Measurements from ENCODE around the gene ZSWIM6. TPM values are rescaled to one million over a fixed set of nuclear protein-coding genes. Genes with fewer than 3 reads are reported as not detected.

Gene ZSWIM6
- total RNA-seq, 2 experiments from 2014 or later, result 6.8 to 7.1 TPM

- CTCF ChIA-PET, result interaction anchor here (0.6 kb wide), 1 partner anchor 13 kb away, joined by 3 read pairs; no protein-coding TSS in a partner anchor
- H3K4me3 Mint-ChIP-seq, result no peak overlapping the region
These were observed 134.0 kb downstream of the ZSWIM6 start for GRCh38 chr5:61466017-61466416.

GRCh38 chr5:61467766-61468482 is 135.9 kb downstream of the ZSWIM6 start:
- H3K27me3 Mint-ChIP-seq, result no peaks in the 10 kb centered on the region
- H3K27ac Mint-ChIP-seq, result no peak overlapping the region
- H3K4me3 Mint-ChIP-seq, result no peak overlapping the region
- peaks cover 5% of the 10 kb centered on the region for H3K4me1 Mint-ChIP-seq
- DNase-seq, result no peak
- H3K36me3 Mint-ChIP-seq (ENCODE audit: low read depth), result no peaks in the 10 kb centered on the region
- H3K9me3 Mint-ChIP-seq, result no peaks in the 10 kb centered on the region
- POLR2A ChIA-PET, result no interaction called here
- CTCF ChIA-PET, result no interaction called here

More at GRCh38 chr5:61466017-61466416, 134.0 kb downstream of the ZSWIM6 start:
- H3K9me3 Mint-ChIP-seq, result no peaks in the 10 kb centered on the region
- no peaks in the 10 kb centered on the region for H3K27me3 Mint-ChIP-seq
- H3K4me1 Mint-ChIP-seq, result no peaks in the 10 kb centered on the region
- no peaks in the 10 kb centered on the region for H3K36me3 Mint-ChIP-seq (ENCODE audit: low read depth)
- no peak overlapping the region for H3K27ac Mint-ChIP-seq
- POLR2A ChIA-PET, result no interaction called here
- DNase-seq, result no peak

GRCh38 chr5:61468483-61468865 is 136.4 kb downstream of the ZSWIM6 start:
- no peaks in the 10 kb centered on the region for H3K27me3 Mint-ChIP-seq
- ChIA-PET CTCF (no interaction called here), POLR2A (no interaction called here)
- H3K27ac Mint-ChIP-seq, result no peak overlapping the region
- H3K4me1 Mint-ChIP-seq, result peaks cover 5% of the 10 kb centered on the region
- no peak for DNase-seq
- no peaks in the 10 kb centered on the region for H3K36me3 Mint-ChIP-seq (ENCODE audit: low read depth)
- no peak overlapping the region for H3K4me3 Mint-ChIP-seq
- H3K9me3 Mint-ChIP-seq, result no peaks in the 10 kb centered on the region

- no peaks in the 10 kb centered on the region for H3K27me3 Mint-ChIP-seq
- no peaks in the 10 kb centered on the region for H3K9me3 Mint-ChIP-seq
- CTCF ChIA-PET, result no interaction called here
These were observed 139.3 kb downstream of the ZSWIM6 start for GRCh38 chr5:61471352-61471751.

DNA sequence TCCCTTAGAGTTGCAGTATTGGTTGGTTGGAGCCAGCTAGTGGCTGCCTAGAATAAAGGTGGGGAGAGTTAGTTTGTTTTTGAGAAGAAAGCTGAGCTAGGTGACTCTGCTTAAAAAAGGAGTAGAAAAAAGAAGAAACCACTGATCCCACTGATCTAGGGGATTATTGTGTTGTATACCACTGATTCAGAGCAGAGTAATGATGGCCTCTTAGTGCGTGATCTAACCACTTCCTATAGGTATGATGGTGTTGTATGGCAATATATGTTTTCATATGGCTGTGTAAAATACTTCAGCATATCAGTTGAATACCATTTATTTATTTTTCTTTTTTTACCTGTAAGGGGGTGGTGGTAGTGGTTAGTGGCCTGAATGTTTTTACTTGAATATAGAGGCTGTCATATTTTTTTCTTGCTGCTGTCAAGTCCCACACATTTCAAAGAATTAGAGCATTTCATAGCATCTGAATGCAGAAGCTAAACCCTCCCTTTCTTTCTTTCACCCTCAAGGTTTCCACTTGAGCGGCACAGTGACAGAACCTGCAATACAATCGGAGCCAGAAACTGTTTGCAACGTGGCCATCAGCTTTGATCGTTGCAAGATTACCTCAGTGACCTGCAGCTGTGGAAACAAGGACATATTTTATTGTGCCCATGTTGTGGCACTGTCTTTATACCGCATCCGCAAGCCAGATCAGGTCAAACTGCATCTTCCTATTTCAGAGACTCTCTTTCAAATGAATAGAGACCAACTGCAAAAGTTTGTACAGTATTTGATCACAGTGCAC is 140.3 kb downstream of the ZSWIM6 start:
- Mint-ChIP-seq H3K36me3 (ENCODE audit: low read depth) (no peaks in the 10 kb centered on the region), H3K9me3 (no peaks in the 10 kb centered on the region), H3K27me3 (no peaks in the 10 kb centered on the region), H3K27ac (no peak overlapping the region), H3K4me3 (no peak overlapping the region), H3K4me1 (peaks cover 5% of the 10 kb centered on the region)
- ChIA-PET POLR2A (no interaction called here), CTCF (no interaction called here)
- no peak for DNase-seq

More at GRCh38 chr5:61471352-61471751, 139.3 kb downstream of the ZSWIM6 start:
- Mint-ChIP-seq H3K4me1 (peaks cover 5% of the 10 kb centered on the region), H3K36me3 (ENCODE audit: low read depth) (no peaks in the 10 kb centered on the region), H3K27ac (no peak overlapping the region), H3K4me3 (no peak overlapping the region)
- no peak for DNase-seq
- POLR2A ChIA-PET, result no interaction called here

- Mint-ChIP-seq H3K4me3 (no peak overlapping the region), H3K27ac (no peak overlapping the region), H3K27me3 (no peaks in the 10 kb centered on the region), H3K36me3 (ENCODE audit: low read depth) (peaks cover 2% of the 10 kb centered on the region), H3K9me3 (no peaks in the 10 kb centered on the region), H3K4me1 (peaks cover 5% of the 10 kb centered on the region)
- CTCF ChIA-PET, result no interaction called here
- POLR2A ChIA-PET, result no interaction called here
- DNase-seq, result no peak
These were observed 142.7 kb downstream of the ZSWIM6 start for GRCh38 chr5:61474746-61475145.

DNA sequence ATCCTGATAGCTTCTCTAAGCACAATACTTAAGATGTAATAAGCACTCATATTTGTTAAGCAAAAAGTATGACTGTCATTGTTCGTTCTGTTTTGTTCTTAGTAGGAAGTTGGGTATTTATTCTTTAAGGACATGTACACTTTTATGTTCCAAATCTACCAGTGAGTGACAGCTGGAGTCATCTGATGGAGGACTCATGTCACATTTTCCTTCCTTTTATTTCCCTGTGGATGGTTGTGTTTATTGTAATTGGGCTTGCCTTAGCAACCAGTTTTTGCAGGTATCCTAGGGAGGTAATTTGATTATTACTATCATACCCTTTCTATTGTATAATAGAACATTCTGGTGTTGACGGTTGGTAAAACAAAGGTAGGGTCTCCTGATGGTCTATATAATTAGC is 145.7 kb downstream of the ZSWIM6 start:
- no peak overlapping the region for H3K27ac Mint-ChIP-seq
- H3K4me1 Mint-ChIP-seq, result no peaks in the 10 kb centered on the region
- no peak overlapping the region for H3K4me3 Mint-ChIP-seq
- ChIA-PET POLR2A (no interaction called here), CTCF (no interaction called here)
- H3K36me3 Mint-ChIP-seq (ENCODE audit: low read depth), result peaks cover 2% of the 10 kb centered on the region
- no peaks in the 10 kb centered on the region for H3K27me3 Mint-ChIP-seq
- H3K9me3 Mint-ChIP-seq, result no peaks in the 10 kb centered on the region
- no peak for DNase-seq

GRCh38 chr5:61479850-61480614 is 148.0 kb downstream of the ZSWIM6 start:
- Mint-ChIP-seq H3K27ac (no peak overlapping the region), H3K4me1 (no peaks in the 10 kb centered on the region), H3K9me3 (no peaks in the 10 kb centered on the region), H3K27me3 (no peaks in the 10 kb centered on the region), H3K36me3 (ENCODE audit: low read depth) (peaks cover 2% of the 10 kb centered on the region), H3K4me3 (no peak overlapping the region)
- DNase-seq, result no peak
- POLR2A ChIA-PET, result no interaction called here
- CTCF ChIA-PET, result no interaction called here

GRCh38 chr5:61482980-61483379 is 150.9 kb downstream of the ZSWIM6 start:
- no peak overlapping the region for H3K4me3 Mint-ChIP-seq
- ChIA-PET POLR2A (no interaction called here), CTCF (no interaction called here)
- peaks cover 2% of the 10 kb centered on the region for H3K36me3 Mint-ChIP-seq (ENCODE audit: low read depth)
- H3K9me3 Mint-ChIP-seq, result no peaks in the 10 kb centered on the region
- no peaks in the 10 kb centered on the region for H3K27me3 Mint-ChIP-seq
- H3K27ac Mint-ChIP-seq, result no peak overlapping the region
- H3K4me1 Mint-ChIP-seq, result no peaks in the 10 kb centered on the region
- no peak for DNase-seq

DNA sequence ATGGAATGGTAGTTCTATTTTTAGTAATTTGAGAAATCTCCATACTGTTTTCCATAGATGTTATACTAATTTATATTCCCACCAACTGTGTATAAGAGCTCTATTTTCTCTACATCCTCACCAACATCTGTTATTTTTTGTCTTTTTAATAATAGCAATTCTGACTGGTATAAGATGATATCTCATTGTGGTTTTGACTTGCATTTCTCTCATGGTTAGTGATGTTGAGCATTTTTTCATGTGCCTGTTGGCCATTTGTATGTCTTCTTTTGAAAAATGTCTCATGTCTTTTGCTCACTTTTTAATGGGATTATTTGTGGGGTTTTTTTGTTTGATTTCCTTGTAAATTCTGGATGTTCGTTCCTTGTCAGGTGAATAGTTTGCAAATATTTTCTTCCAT is 154.4 kb downstream of the ZSWIM6 start:
- CTCF ChIA-PET, result no interaction called here
- Mint-ChIP-seq H3K27ac (no peak overlapping the region), H3K9me3 (no peaks in the 10 kb centered on the region), H3K4me3 (no peak overlapping the region), H3K27me3 (no peaks in the 10 kb centered on the region), H3K36me3 (ENCODE audit: low read depth) (no peaks in the 10 kb centered on the region), H3K4me1 (no peaks in the 10 kb centered on the region)
- POLR2A ChIA-PET, result no interaction called here
- DNase-seq, result no peak

DNA sequence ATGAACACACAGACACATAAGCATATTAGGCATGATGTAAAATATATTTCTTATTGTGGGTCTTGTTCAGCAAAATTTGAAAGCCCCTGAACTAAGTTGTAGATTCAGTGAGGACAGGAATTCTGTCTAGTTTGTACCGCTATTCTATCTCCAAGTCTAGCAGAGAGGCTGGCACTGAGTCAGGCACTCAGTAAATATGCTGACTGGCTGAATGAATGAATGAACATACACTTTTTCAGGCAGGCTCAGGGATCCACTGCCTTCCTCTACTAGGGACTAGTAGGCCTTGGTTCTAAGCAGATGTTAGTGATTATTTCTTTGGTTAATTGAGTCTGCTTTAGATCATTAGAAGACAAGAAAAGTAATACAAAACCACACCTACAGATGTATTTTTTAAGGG is 157.5 kb downstream of the ZSWIM6 start:
- H3K27me3 Mint-ChIP-seq, result no peaks in the 10 kb centered on the region
- no peaks in the 10 kb centered on the region for H3K9me3 Mint-ChIP-seq
- no peak overlapping the region for H3K4me3 Mint-ChIP-seq
- no peaks in the 10 kb centered on the region for H3K4me1 Mint-ChIP-seq
- no peak overlapping the region for H3K27ac Mint-ChIP-seq
- CTCF ChIA-PET, result no interaction called here
- no peak for DNase-seq
- POLR2A ChIA-PET, result no interaction called here
- H3K36me3 Mint-ChIP-seq (ENCODE audit: low read depth), result peaks cover 3% of the 10 kb centered on the region

GRCh38 chr5:61491861-61492260 is 159.8 kb downstream of the ZSWIM6 start:
- peaks cover 3% of the 10 kb centered on the region for H3K36me3 Mint-ChIP-seq (ENCODE audit: low read depth)
- no peak for DNase-seq
- CTCF ChIA-PET, result no interaction called here
- H3K27ac Mint-ChIP-seq, result no peak overlapping the region
- no peaks in the 10 kb centered on the region for H3K9me3 Mint-ChIP-seq
- H3K4me3 Mint-ChIP-seq, result no peak overlapping the region
- no peaks in the 10 kb centered on the region for H3K4me1 Mint-ChIP-seq
- H3K27me3 Mint-ChIP-seq, result no peaks in the 10 kb centered on the region
- POLR2A ChIA-PET, result no interaction called here

- Mint-ChIP-seq H3K36me3 (ENCODE audit: low read depth) (peaks cover 3% of the 10 kb centered on the region), H3K27ac (no peak overlapping the region), H3K4me1 (no peaks in the 10 kb centered on the region), H3K9me3 (no peaks in the 10 kb centered on the region), H3K4me3 (no peak overlapping the region), H3K27me3 (no peaks in the 10 kb centered on the region)
- POLR2A ChIA-PET, result no interaction called here
- no peak for DNase-seq
- CTCF ChIA-PET, result no interaction called here
These were observed 161.9 kb downstream of the ZSWIM6 start for GRCh38 chr5:61493973-61494372.
